GM18498 (cell line): ENCODE data around the gene MALT1.

Experiments used
- ATAC-seq: cut with Tn5 transposase; IDR thresholded peaks from one replicate; pipeline ENCODE4 v1.9.1; 2021; ENCODE audit warnings: mild to moderate bottlenecking, moderate library complexity; ENCODE audit not compliant: unreplicated experiment

MALT1 gene

GRCh38 chr18:58653814-58654509 lies 17.3 kb upstream of the MALT1 start:
- ATAC-seq = no peak

- ATAC-seq = no peak
Measured at GRCh38 chr18:58654896-58655614, 16.2 kb upstream of the MALT1 start.

DNA sequence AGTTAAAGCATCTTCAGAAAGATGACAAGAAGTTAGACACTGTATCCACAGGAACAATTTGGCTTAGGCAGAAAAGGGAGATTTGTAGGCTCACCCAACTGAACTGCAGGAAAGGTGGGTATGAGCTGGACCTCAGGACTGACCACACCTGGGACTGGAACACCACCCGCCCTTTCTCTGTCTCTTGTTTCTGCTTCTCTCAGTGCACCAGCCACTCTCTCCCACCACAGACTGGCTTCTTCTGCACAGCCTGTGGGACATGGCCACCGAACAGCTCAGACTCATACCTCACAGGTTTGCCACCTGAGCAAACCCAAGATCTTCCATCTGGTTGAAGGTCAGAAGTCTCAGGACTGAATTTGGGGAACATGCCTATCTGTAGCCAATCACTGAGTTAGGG lies 14.2 kb upstream of the MALT1 start:
- ATAC-seq = no peak

DNA sequence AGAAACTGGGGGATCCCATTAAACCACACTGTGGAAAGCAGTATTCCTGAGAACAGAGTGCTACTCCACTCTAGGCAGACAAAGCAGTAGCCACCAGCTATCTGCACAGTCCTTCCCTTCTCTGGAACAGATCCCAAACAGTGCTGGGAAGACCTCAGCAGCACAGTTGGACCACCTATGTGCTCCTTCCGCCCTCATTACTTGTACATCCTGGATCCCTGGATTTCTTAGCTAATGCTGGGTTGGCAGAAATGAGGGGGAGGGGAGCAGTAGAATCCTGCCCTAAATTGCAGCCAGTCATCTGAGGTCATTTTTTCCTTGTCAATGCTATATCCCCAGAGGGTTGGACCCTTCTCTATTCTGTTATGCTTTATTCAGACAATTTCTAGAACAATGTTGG lies 13.8 kb upstream of the MALT1 start:
- ATAC-seq = peak; percentile 0

GRCh38 chr18:58659691-58660090 lies 11.6 kb upstream of the MALT1 start:
- no peak for ATAC-seq

GRCh38 chr18:58660915-58661314 lies 10.3 kb upstream of the MALT1 start:
- ATAC-seq = no peak

GRCh38 chr18:58661423-58661822 lies 9.8 kb upstream of the MALT1 start:
- ATAC-seq = no peak

GRCh38 chr18:58662118-58662517 lies 9.1 kb upstream of the MALT1 start:
- ATAC-seq = no peak

DNA sequence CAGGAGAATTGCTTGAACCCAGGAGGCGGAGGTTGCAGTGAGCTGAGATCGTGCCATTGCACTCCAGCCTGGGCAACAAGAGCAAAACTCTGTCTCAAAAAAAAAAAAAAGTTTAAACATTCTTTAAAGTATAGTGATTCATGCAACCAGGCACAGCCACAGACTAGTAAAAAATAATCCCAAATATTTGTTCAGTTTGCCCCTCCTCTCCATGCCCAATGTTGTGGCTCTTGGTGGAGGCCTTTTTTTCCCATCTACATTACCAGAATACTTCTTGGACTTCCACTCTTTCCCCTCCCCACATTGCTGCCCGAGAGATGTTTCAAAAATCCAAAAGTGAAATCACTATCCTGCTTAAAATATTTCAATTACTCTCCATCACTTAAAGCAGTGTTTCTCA lies 5.1 kb upstream of the MALT1 start:
- no peak for ATAC-seq

GRCh38 chr18:58668211-58668610 lies 3.1 kb upstream of the MALT1 start:
- ATAC-seq = no peak

DNA sequence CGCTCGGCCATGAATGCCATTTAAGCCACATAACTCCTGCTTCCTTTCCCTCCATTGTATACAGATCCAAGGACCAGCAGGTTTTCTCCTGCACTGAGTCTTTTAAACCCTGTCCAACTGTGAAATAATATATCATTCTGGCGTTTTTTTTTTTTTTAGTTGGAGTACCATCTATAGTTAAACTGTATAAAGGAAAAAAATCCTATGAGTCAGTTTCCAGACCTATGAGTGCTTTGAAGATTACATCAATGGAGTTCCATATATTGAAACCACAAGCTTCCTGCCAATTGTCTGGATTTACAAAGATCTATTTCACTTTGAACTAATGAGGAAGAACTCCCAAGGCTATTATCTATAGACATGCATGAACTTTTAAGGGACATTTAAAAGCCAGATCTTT lies 2.4 kb upstream of the MALT1 start:
- no peak for ATAC-seq

DNA sequence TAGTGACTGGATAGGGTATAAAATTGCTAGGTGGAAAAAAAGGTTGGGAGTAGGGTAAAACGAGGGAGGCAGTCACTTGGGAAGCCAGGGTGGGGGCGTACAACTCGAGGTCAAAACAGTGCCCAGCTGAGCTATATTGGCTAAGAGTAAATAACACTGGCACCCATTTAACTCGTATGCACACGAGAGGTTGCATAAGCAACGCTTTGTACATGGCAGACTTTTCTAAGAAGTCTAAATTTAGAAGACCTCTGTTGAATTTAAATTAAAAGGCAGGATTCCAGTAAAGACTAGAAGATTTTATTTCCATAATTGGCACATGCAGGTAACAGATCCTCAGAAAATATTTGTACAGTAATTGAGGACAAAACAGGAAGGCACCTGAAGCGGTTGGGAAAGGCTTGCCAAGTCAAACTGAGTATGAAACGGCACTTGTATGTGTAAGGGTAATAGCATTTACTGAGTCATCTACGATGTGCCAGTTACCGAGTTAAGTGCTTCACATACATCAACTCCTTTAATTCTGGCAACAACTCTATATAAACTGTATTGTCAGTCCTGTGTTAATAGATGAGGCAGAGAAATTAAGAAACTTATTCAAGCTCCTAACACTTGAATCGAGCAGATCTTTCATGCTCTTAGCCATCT lies 1.4 kb upstream of the MALT1 start:
- no peak for ATAC-seq

DNA sequence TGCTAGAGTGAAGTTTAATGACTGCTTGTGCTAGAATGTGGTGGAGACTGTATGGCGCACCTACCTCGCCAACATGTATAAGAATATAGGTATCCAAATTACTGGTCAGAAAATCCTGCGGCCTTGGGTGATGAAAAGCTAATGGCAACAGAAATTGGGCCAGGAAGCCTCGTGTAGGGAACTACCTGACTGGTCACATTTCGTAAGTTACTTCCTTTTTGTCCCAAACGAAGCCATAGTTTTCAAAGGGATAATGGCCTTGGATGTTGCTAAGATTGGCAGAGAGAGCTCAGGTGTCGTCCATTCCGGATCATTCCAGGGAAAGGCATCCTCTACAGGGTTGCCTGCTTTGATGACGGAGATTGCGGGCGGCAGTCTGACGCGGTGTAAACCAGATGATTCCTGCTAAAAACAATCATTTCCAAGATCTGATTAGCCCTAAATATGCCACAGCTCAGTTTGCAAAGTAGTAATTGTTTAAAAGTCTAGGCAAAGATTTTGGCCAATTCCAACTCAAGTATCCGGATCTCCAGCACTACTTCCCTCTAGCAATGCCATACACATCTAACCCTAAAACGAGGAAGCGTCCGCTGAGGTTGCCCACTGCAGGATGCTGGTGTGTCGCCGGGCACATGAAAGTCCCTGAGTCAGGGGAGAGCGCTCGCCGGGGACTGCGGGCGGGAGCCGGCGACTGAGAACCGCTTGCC lies 708 bp upstream of the MALT1 start:
- no peak for ATAC-seq

GRCh38 chr18:58671632-58672564 lies 633 bp downstream of the MALT1 start:
- peak; percentile 30 for ATAC-seq

DNA sequence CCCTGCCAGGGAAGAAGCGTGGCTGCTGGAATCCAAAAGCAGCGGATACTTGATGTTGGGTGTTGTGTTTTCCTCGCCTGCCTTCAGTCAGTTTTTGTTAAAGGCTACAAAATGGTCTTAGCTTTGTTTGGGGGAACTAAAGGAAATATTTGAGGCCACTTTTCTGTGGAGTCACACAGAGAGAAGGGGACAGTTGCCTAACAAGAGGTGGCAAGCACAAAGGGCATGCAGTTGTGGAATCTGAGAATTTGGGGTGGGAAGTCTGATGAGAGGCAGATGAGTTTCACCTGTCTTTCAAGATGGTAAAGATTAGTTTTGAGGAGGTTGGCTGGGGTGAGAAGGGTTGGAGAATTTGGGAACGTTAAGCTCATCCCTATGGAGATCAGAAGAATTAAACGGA lies 2.9 kb downstream of the MALT1 start:
- ATAC-seq = no peak

DNA sequence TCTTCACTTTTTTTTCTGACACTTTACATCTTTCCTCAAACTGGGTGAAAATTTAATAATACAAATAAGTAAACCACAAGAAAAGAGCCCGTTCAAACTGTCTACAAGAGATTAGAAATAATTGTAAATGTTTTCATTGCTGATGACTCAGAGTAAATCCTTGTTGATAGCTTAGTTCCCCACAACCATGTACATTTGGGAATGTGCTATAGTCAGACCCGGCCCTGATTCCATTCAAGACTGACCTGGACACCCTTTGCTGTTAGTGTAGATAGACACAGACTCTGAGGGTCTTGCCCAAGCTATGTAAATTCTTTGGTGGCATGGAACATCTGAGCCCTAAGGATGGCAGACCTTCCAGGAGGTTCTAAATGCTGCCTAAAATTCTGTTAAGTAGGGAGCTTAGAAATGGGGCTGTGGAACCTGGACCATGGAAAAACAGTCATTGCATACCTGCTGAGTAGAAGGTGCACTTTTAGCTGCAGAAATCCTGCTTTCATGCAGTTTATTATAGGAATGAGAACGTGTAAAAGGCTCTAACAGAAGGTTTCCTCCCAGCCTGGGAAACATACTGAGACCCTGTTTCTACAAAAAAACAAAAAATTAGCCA lies 3.7 kb downstream of the MALT1 start:
- ATAC-seq = no peak

- ATAC-seq = no peak
Measured at GRCh38 chr18:58676270-58676669, 5.0 kb downstream of the MALT1 start.

DNA sequence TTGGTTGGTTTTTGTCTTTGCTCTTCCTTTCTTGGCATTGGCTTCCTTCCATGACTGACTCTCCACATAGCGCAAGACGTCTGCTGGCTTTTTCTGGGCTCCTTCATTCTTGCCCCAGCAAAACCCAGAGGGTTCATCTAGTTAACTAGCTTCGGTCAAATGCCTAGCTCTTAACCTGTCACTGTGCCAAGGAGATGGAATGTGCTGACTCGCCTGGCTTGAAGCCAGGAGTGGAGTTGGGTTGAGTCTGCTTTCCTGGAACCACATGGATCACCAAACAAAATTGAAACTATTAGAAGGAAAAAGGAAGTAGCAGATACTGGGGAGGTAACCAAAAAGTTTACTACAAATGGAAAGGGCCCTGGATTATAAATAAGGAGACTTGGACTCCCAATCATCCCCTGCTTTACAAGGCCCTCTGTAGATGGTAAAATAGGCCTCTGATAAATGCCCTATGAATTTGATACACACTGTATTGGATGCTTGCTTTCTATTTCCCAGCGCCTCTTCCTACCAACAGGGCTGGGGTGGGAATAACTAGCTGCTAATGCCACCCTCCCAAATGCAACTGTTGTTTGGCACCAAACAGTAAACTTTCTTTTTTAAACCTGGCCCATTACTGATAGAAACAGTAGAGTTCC lies 11.3 kb downstream of the MALT1 start:
- no peak for ATAC-seq

- ATAC-seq = peak; percentile 92
Measured at GRCh38 chr18:58687871-58688308, 16.6 kb downstream of the MALT1 start.
